Kidney (tissue), 14 donors: ENCODE data around the gene EPB41L5. TPM values are rescaled to one million over a fixed set of nuclear protein-coding genes. Genes with fewer than 3 reads are reported as not detected.

Experiments
- DNase-seq, 5 donors: peaks; one replicate each; pipeline ENCODE4 v3.0.0-alpha.2; 2013 to 2020
- FAIRE-seq: peaks from 2 replicates; lab custom pipeline; 2012; peaks lifted over from hg19 to GRCh38; lab: Jason Lieb, UNC
- H3K27ac ChIP-seq, 2 donors: one replicate each; pipeline ENCODE4 v1.7.0; 2013; ENCODE audit warnings: low read depth in 2 of 2, low read length in 2 of 2, inconsistent platforms in 1 of 2
- H3K27me3 ChIP-seq: one replicate; pipeline ENCODE4 v1.7.1; 2013; ENCODE audit warnings: low read length, inconsistent platforms; ENCODE audit not compliant: control insufficient read depth, insufficient read depth
- H3K36me3 ChIP-seq, 3 donors: one replicate each; pipeline versions ENCODE4 v1.7.0 to v1.7.1; 2013; ENCODE audit warnings: low read length in 3 of 3, control low read depth in 1 of 3, inconsistent platforms in 1 of 3; ENCODE audit not compliant: insufficient read depth in 3 of 3, control insufficient read depth in 2 of 3
- H3K4me1 ChIP-seq, 3 donors: one replicate each; pipeline versions ENCODE4 v1.7.0 to v1.7.1; 2013; ENCODE audit warnings: low read length in 3 of 3, inconsistent platforms in 1 of 3, low read depth in 1 of 3; ENCODE audit not compliant: control insufficient read depth in 2 of 3, insufficient read depth in 2 of 3
- H3K4me3 ChIP-seq, 3 donors: one replicate each; pipeline versions ENCODE4 v1.7.0 to v1.8.1; 2013; ENCODE audit warnings: low read length in 3 of 3, control low read depth in 1 of 3, inconsistent platforms in 1 of 3
- H3K9ac ChIP-seq, 3 donors: one replicate each; pipeline versions ENCODE4 v1.7.0 to v1.7.1; 2013; ENCODE audit warnings: low read length in 3 of 3, control low read depth in 1 of 3, inconsistent platforms in 1 of 3
- H3K9me3 ChIP-seq, 3 donors: one replicate each; pipeline versions ENCODE4 v1.7.0 to v1.7.1; 2013; ENCODE audit warnings: low read length in 3 of 3, control low read depth in 1 of 3, inconsistent platforms in 1 of 3; ENCODE audit not compliant: control insufficient read depth in 2 of 3, insufficient read depth in 1 of 3
- intact Hi-C: fragments of 100-400 bp; cut with DNase I; formaldehyde crosslinking; loops from one replicate; pipeline ENCODE4 v1.11.1; 2022
- polyA plus RNA-seq: library from polyadenylated mRNA; stranded (reverse); fragments of 350-450 nt; fragmentation: Illumina TruSeq; extraction: RNeasy Lipid Tissue Mini Kit (QIAGEN cat#74804); gene quantifications from one replicate; pipeline ENCODE4 v1.2.3, GENCODE V29; 2014; ENCODE audit warnings: low read depth, low replicate concordance; ENCODE audit not compliant: insufficient read depth
- total RNA-seq: library from RNA; stranded (reverse); fragmentation: NEBNext Ultra II Directional; extraction: Animal tissue kit (Norgen Biotek cat#: 25700); gene quantifications from one replicate; pipeline ENCODE4 v1.2.1, GENCODE V29; 2021
- TF ChIP-seq, protein P1 (sequence below): IDR thresholded peaks from 3 replicates; pipeline ENCODE4 v1.5.1; 2012; ENCODE audit warnings: mild to moderate bottlenecking, moderate library complexity, borderline replicate concordance; ENCODE audit not compliant: insufficient read depth; ENCODE audit errors: extremely low read depth
- donor health status: control.
- donor health status: control.
- donor health status: control.
- donor health status: control.
- donor health status: control.
- donor health status: DM: yes; HTN: yes; CAD: no.
- donor health status: Normal renal cell carcinoma (clear cell type).

EPB41L5 gene
- total and polyA plus RNA-seq, 2 donors from 2014 or later: 28.2 to 49.4 TPM

DNA sequence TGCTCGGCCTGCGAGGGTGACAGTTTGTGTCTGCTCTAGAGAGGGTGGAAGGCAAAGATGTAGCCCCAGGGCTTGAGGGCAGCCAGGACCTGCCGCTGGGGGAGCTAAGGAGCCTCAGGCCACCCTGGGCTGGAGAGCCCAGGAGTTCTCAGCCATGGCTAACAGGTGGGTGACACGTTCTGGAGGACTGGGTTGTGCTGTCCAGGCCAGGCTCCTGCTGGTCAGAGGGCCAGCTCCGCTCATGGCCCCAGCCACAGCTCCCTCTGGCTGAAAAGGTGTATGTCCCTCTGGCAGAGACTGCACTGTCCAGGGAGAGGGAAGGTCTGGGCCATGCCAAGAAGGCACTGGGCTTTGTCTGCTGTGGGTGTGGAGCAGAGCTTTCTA is 191.1 kb downstream of the EPB41L5 start:
- H3K36me3 ChIP-seq: no peaks in the 10 kb centered on the region
- H3K9ac ChIP-seq: no peak overlapping the region
- intact Hi-C loops: no loop called here

DNA sequence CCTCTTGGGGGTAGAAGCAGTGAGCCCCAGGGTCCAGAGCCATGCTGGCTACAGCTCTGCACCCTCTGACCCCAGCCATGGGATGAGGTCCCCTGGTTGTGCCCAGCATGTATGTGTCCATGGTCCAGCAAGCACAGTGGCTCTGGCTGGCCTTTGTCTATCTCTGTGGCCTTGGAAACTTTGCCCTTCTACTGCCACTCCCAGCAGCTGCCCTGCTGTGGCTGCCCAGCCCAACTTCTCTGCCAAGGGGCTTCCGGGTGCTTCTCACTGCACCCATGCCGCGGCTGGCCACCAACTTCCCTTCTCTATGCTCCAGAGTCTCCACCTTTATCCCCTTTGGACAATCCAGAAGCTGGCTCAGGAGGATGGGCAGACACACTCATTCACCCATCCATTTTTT is 191.5 kb downstream of the EPB41L5 start:
- Histone ChIP-seq H3K27me3 (no peaks in the 10 kb centered on the region), H3K4me1 (peaks cover 0 to 5% (median 3%) of the 10 kb centered on the region in 3 donors), H3K27ac (no peak overlapping the region), H3K9ac (no peak overlapping the region), H3K9me3 (no peaks in the 10 kb centered on the region), H3K4me3 (no peak overlapping the region), H3K36me3 (no peaks in the 10 kb centered on the region)
- FAIRE-seq: no peak
- no peak for DNase-seq
- intact Hi-C loops: no loop called here
- TF ChIP-seq, protein P1, sequence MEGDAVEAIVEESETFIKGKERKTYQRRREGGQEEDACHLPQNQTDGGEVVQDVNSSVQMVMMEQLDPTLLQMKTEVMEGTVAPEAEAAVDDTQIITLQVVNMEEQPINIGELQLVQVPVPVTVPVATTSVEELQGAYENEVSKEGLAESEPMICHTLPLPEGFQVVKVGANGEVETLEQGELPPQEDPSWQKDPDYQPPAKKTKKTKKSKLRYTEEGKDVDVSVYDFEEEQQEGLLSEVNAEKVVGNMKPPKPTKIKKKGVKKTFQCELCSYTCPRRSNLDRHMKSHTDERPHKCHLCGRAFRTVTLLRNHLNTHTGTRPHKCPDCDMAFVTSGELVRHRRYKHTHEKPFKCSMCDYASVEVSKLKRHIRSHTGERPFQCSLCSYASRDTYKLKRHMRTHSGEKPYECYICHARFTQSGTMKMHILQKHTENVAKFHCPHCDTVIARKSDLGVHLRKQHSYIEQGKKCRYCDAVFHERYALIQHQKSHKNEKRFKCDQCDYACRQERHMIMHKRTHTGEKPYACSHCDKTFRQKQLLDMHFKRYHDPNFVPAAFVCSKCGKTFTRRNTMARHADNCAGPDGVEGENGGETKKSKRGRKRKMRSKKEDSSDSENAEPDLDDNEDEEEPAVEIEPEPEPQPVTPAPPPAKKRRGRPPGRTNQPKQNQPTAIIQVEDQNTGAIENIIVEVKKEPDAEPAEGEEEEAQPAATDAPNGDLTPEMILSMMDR: no peak

More for the DNA sequence above, 191.1 kb downstream of the EPB41L5 start:
- H3K27me3 ChIP-seq: no peaks in the 10 kb centered on the region
- no peak overlapping the region for H3K4me3 ChIP-seq
- no peak for DNase-seq
- H3K27ac ChIP-seq: no peak overlapping the region
- peaks cover 0 to 5% (median 3%) of the 10 kb centered on the region in 3 donors for H3K4me1 ChIP-seq
- FAIRE-seq: no peak
- no peaks in the 10 kb centered on the region for H3K9me3 ChIP-seq
- TF ChIP-seq, protein P1: no peak

DNA sequence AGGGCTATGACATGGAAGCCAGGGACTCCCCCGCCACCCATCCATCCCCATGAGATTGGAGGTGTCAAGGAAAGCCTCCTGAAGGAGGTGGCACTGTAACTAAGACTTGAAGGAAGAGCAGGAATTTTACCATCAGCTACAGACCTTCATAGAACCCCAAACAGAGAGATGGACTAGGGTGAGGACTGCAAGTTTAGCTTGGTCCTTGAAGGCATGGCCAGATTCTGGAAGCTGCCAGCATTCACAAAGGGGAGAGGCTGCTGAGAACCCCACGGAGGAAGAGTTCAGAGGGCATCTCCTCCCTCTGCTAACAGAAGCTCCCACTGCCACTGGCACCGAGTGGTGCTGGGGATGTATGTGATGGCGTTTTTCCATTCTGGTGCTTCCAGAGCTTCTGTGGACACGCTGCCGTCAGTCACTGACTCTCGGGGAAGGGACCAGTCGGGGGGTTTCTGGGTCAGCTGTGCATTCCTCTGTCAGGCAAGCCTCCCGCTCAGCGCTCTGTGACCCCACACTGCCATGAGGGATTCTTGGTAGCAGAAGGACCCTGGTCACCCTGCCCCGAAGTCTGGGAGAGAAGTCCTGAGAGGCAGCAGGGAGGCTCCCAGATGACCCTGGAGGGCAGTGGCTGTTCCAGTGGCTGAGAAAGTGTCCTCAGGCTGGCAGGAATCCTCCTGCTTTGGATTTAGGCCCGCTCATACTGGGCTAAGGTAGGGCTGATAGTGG is 192.2 kb downstream of the EPB41L5 start:
- TF ChIP-seq, protein P1: no peak
- H3K9me3 ChIP-seq: no peaks in the 10 kb centered on the region
- H3K4me3 ChIP-seq: no peak overlapping the region
- no peak overlapping the region for H3K27ac ChIP-seq
- no peak overlapping the region for H3K9ac ChIP-seq
- intact Hi-C loops: no loop called here
- H3K36me3 ChIP-seq: no peaks in the 10 kb centered on the region
- FAIRE-seq (no peak), DNase-seq (no peak)
- H3K4me1 ChIP-seq: peaks cover 0 to 5% (median 3%) of the 10 kb centered on the region in 3 donors
- no peaks in the 10 kb centered on the region for H3K27me3 ChIP-seq
